ENCODE measurements around the gene DACH1.

Gene DACH1

DNA sequence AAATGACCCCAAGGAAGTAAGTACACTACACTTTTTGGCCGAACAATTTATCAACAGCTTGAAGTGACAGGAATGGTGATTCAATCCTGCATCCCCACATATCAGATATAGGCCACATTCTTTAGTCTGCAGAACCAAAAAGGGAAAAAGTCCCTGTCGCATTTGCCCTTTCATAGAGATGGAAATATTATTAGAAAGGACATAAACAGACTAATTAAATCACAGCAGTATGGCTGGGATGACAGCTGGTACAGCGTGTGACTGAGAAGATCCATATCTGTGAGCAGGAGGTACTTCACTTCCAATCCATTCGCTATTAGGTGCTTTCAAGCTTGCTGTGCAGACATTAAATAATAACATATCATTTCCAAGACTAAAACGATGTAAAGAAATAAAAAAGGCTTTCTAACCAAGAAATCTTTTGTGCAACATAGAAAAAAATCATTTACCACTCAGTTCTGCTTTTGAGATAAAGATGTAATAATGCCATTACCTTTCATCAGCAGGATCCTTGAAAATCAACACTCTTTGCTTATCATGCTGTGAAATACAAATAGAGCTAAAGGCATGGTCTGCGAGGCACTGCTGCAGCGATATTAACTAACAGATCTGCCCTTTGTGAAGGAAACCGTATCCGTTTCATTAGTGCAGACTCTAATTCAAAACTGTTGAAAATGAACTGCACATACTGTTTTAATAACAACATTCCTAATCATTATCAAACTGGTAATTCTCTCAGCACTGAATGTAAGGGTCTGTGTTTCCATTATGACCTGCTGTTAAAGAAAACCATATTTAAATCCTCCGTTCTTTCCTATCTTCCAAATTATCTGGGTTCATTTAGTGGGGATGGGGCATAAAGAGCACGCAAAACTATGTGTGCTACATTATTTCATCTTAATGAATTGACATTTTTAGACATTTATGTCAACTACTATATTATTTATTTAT, 245.6 kb downstream of the DACH1 start (continued):
- TF ChIP-seq AEBP2 (tag by site-specific recombination; IDR thresholded peaks at IDR 0.05; ENCODE audit: borderline replicate concordance): no peak
- TF ChIP-seq INSM2 (tag by site-specific recombination; IDR thresholded peaks at IDR 0.05): no peak
- TF ChIP-seq ZFP69B (tag by site-specific recombination; IDR thresholded peaks at IDR 0.05): no peak
- no peak for TF ChIP-seq ZNF707 (tag by site-specific recombination; IDR thresholded peaks at IDR 0.05)
- TF ChIP-seq HOXD13 (CRISPR knock-in tag; IDR thresholded peaks at IDR 0.05; ENCODE audit: borderline replicate concordance): no peak
- no peak for TF ChIP-seq ZNF645 (tag by site-specific recombination; IDR thresholded peaks at IDR 0.05)
- TF ChIP-seq ZNF596 (tag by site-specific recombination; IDR thresholded peaks at IDR 0.05): 0 out of 2 replicates have a peak, but pooled peaks have one; percentile 9
- no peak for TF ChIP-seq ZNF544 (tag by site-specific recombination; IDR thresholded peaks at IDR 0.05)
- no peak for TF ChIP-seq ZBTB26 (tag by site-specific recombination; optimal IDR thresholded peaks at IDR 0.05)
- 0 out of 2 replicates have a peak, but pooled peaks have one; percentile 48 for TF ChIP-seq ZIC2 (tag by site-specific recombination; IDR thresholded peaks at IDR 0.05)
- TF ChIP-seq WT1 (tag by site-specific recombination; IDR thresholded peaks at IDR 0.05): no peak
- TF ChIP-seq, protein P1, sequence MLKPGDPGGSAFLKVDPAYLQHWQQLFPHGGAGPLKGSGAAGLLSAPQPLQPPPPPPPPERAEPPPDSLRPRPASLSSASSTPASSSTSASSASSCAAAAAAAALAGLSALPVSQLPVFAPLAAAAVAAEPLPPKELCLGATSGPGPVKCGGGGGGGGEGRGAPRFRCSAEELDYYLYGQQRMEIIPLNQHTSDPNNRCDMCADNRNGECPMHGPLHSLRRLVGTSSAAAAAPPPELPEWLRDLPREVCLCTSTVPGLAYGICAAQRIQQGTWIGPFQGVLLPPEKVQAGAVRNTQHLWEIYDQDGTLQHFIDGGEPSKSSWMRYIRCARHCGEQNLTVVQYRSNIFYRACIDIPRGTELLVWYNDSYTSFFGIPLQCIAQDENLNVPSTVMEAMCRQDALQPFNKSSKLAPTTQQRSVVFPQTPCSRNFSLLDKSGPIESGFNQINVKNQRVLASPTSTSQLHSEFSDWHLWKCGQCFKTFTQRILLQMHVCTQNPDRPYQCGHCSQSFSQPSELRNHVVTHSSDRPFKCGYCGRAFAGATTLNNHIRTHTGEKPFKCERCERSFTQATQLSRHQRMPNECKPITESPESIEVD (tag by site-specific recombination; IDR thresholded peaks at IDR 0.05): peak; percentile 68; the same call in 1 of the 2 replicates
- TF ChIP-seq ZNF211 (tag by site-specific recombination; IDR thresholded peaks at IDR 0.05; ENCODE audit: low read depth): no peak
- TF ChIP-seq ZNF621 (tag by site-specific recombination; IDR thresholded peaks at IDR 0.05): no peak
- TF ChIP-seq ZNF560 (tag by site-specific recombination; IDR thresholded peaks at IDR 0.05; ENCODE audit: borderline replicate concordance): no peak
- 0 out of 2 replicates have a peak, but pooled peaks have one; percentile 42 for TF ChIP-seq ZNF501 (tag by site-specific recombination; IDR thresholded peaks at IDR 0.05)
- TF ChIP-seq KLF17 (tag by site-specific recombination; IDR thresholded peaks at IDR 0.05): no peak
- peak; percentile 57; the same call in 1 of the 2 replicates for TF ChIP-seq FEZF1 (tag by site-specific recombination; IDR thresholded peaks at IDR 0.05)
- TF ChIP-seq IKZF3 (tag by site-specific recombination; IDR thresholded peaks at IDR 0.05): 0 out of 2 replicates have a peak, but pooled peaks have one; percentile 5
- TF ChIP-seq ZSCAN23 (tag by site-specific recombination; IDR thresholded peaks at IDR 0.05): no peak
- no peak for TF ChIP-seq ZNF10 (tag by site-specific recombination; IDR thresholded peaks at IDR 0.05)
- TF ChIP-seq ZNF146 (tag by site-specific recombination; IDR thresholded peaks at IDR 0.05): no peak
- TF ChIP-seq ZNF362 (tag by site-specific recombination; IDR thresholded peaks at IDR 0.05): no peak
